ENCODE data around the gene MSTO1.
"Not testable (repeated sequence)": the region's sequence is repeated elsewhere in the genome, so short reads cannot be mapped to it uniquely, and the experiment has no call there.

MSTO1 gene

DNA sequence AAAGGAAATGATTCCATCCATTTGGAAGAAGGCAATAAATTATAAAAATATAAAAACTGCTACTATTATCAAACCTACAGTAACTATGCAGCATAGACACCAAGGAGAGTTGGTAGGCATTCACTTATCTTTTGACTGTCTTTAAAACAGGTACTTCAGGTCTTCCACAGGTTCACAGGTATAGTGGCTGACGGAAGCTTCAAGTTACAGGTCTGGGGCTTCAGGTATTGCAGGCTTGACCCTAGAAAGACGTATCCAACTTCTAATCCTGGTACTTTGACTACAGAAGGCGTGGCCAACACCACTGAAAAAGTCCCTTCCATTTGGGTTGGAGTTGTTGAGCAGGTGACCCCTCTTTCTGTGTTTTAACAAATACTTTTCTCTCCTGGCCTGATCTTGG lies 42.9 kb downstream of the MSTO1 start:
- no peak for DNase-seq (ENCODE audit: low read depth)

DNA sequence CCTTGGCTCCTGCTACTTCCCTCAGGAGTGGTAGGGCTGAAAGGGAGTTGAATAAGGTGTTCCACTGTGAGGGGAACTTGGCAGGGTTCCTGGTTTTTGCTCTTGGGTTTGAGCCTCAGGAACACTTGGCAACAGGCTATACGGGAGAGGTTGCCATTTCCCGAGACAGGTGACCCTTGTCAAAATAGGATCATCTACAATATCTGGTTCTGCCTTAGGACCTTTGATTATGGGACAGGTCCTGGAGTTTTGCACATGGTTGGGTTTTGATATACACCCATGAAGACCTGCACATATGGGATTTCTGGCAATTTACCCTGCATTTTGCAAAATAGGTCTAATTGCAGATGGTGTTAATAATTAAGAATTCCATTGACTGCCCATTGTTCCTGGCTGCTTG lies 47.4 kb downstream of the MSTO1 start:
- TF ChIP-seq CTCF (IDR thresholded peaks at IDR 0.05; ENCODE audit: control insufficient read depth, extremely low read depth, insufficient read depth) = no peak
- H3K4me3 ChIP-seq (ENCODE audit: low read depth, low read length) = no peak overlapping the region
- no peak for DNase-seq (ENCODE audit: low read depth)

More for the DNA sequence above, 42.9 kb downstream of the MSTO1 start:
- TF ChIP-seq CTCF (IDR thresholded peaks at IDR 0.05; ENCODE audit: control insufficient read depth, extremely low read depth, insufficient read depth) = no peak
- no peak overlapping the region for H3K4me3 ChIP-seq (ENCODE audit: low read depth, low read length)

DNA sequence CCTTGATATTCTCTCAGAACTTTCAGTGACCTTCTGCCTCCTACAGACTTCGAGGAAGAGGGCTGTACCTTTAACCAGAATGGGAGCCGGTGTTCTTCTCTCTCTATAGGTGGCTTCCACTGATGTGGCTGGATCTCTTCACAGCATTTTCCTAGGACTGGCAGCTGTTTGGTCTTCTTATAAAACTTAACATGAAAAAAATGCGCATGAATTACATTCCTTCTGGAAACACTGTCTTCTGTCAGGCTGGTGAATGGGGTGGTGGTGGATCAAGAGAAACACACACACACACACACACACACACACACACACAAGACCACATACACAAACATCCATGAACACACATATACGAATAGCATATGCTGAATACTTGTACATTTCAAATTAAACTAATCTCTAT lies 51.2 kb downstream of the MSTO1 start:
- not testable (repeated sequence) for H3K4me3 ChIP-seq (ENCODE audit: low read depth, low read length); DNase-seq (ENCODE audit: low read depth)
